ENCODE measurements around the gene RPS24.
"Not testable (repeated sequence)": the region's sequence is repeated elsewhere in the genome, so short reads cannot be mapped to it uniquely, and the experiment has no call there.

Gene RPS24

GRCh38 chr10:78033637-78034470 lies at the start of gene RPS24:
Gene RPS24, plus strand, starts transcription at chr10:78033863. Its CDS starts 39 bp downstream, at chr10:78033902.
- DNase-seq (ENCODE audit: extremely low read depth in 1 of 2, low read depth in 1 of 2): peak; percentile 86 to 88

GRCh38 chr10:77984986-77985385 lies 48.7 kb upstream of the RPS24 start:
- no peak for DNase-seq (ENCODE audit: extremely low read depth in 1 of 2, low read depth in 1 of 2)

GRCh38 chr10:77987671-77988255 lies 45.9 kb upstream of the RPS24 start:
- DNase-seq (ENCODE audit: extremely low read depth in 1 of 2, low read depth in 1 of 2): no peak

- DNase-seq (ENCODE audit: extremely low read depth in 1 of 2, low read depth in 1 of 2): no peak
These were observed 44.5 kb upstream of the RPS24 start for GRCh38 chr10:77989081-77989724.

GRCh38 chr10:77993620-77994019 lies 40.0 kb upstream of the RPS24 start:
- DNase-seq (ENCODE audit: extremely low read depth in 1 of 2, low read depth in 1 of 2): no peak

GRCh38 chr10:77998780-77999179 lies 34.9 kb upstream of the RPS24 start:
- not testable (repeated sequence) for DNase-seq (ENCODE audit: extremely low read depth in 1 of 2, low read depth in 1 of 2)

- DNase-seq (ENCODE audit: extremely low read depth in 1 of 2, low read depth in 1 of 2): no peak
These were observed 33.5 kb upstream of the RPS24 start for GRCh38 chr10:78000206-78000605.

- no peak for DNase-seq (ENCODE audit: extremely low read depth in 1 of 2, low read depth in 1 of 2)
These were observed 32.6 kb upstream of the RPS24 start for GRCh38 chr10:78000956-78001472.

- no peak for DNase-seq (ENCODE audit: extremely low read depth in 1 of 2, low read depth in 1 of 2)
These were observed 30.9 kb upstream of the RPS24 start for GRCh38 chr10:78002541-78003288.

- no peak for DNase-seq (ENCODE audit: extremely low read depth in 1 of 2, low read depth in 1 of 2)
These were observed 29.2 kb upstream of the RPS24 start for GRCh38 chr10:78004215-78005026.

GRCh38 chr10:78007172-78007571 lies 26.5 kb upstream of the RPS24 start:
- no peak for DNase-seq (ENCODE audit: extremely low read depth in 1 of 2, low read depth in 1 of 2)

GRCh38 chr10:78009662-78010061 lies 24.0 kb upstream of the RPS24 start:
- no peak for DNase-seq (ENCODE audit: extremely low read depth in 1 of 2, low read depth in 1 of 2)

GRCh38 chr10:78010278-78010677 lies 23.4 kb upstream of the RPS24 start:
- no peak for DNase-seq (ENCODE audit: extremely low read depth in 1 of 2, low read depth in 1 of 2)

GRCh38 chr10:78011065-78011464 lies 22.6 kb upstream of the RPS24 start:
- DNase-seq (ENCODE audit: extremely low read depth in 1 of 2, low read depth in 1 of 2): no peak

GRCh38 chr10:78013564-78013963 lies 20.1 kb upstream of the RPS24 start:
- no peak for DNase-seq (ENCODE audit: extremely low read depth in 1 of 2, low read depth in 1 of 2)

GRCh38 chr10:78015546-78015945 lies 18.1 kb upstream of the RPS24 start:
- DNase-seq (ENCODE audit: extremely low read depth in 1 of 2, low read depth in 1 of 2): no peak

- no peak for DNase-seq (ENCODE audit: extremely low read depth in 1 of 2, low read depth in 1 of 2)
These were observed 15.8 kb upstream of the RPS24 start for GRCh38 chr10:78017856-78018255.

- DNase-seq (ENCODE audit: extremely low read depth in 1 of 2, low read depth in 1 of 2): no peak
These were observed 14.4 kb upstream of the RPS24 start for GRCh38 chr10:78019264-78019663.

GRCh38 chr10:78021201-78021600 lies 12.5 kb upstream of the RPS24 start:
- DNase-seq (ENCODE audit: extremely low read depth in 1 of 2, low read depth in 1 of 2): no peak

- no peak for DNase-seq (ENCODE audit: extremely low read depth in 1 of 2, low read depth in 1 of 2)
These were observed 9.9 kb upstream of the RPS24 start for GRCh38 chr10:78023741-78024140.
